Fibroblast of lung (primary cell): ENCODE data around the gene PYM1. TPM values are rescaled to one million over a fixed set of nuclear protein-coding genes. Genes with fewer than 3 reads are reported as not detected.
"Not testable (repeated sequence)": the region's sequence is repeated elsewhere in the genome, so short reads cannot be mapped to it uniquely, and the experiment has no call there.

Experiments used
- DNase-seq, 2 donors: peaks; one replicate each; pipeline versions ENCODE4 v3.0.0 to v3.0.0-alpha.2; 2010; ENCODE audit warnings: low read depth in 2 of 2
- H2AFZ ChIP-seq: 2 replicates; pipeline ENCODE4 v1.5.1; 2012; ENCODE audit warnings: low read length, control low read depth, inconsistent platforms
- H3K27ac ChIP-seq: 2 replicates; pipeline ENCODE4 v1.5.1; 2011; ENCODE audit warnings: low read length, control low read depth; ENCODE audit not compliant: insufficient read depth
- H3K27me3 ChIP-seq: 2 replicates; pipeline ENCODE4 v1.5.1; 2011; ENCODE audit warnings: mild to moderate bottlenecking, low read length; ENCODE audit not compliant: control insufficient read depth, insufficient read depth
- H3K36me3 ChIP-seq: 2 replicates; pipeline ENCODE4 v1.5.1; 2011; ENCODE audit warnings: low read length; ENCODE audit not compliant: control insufficient read depth, insufficient read depth
- H3K4me1 ChIP-seq: 2 replicates; pipeline ENCODE4 v1.5.1; 2011; ENCODE audit warnings: low read length; ENCODE audit not compliant: control insufficient read depth, insufficient read depth; ENCODE audit errors: extremely low read depth
- H3K4me2 ChIP-seq: 2 replicates; pipeline ENCODE4 v1.5.1; 2011; ENCODE audit warnings: low read length, control low read depth; ENCODE audit not compliant: insufficient read depth; ENCODE audit errors: extremely low read depth
- H3K4me3 ChIP-seq, 4 experiments: fragments of 200-600 bp in 1 of 4; sonication (generic) in 1 of 4; replicated peaks in 1 of 4; 2 replicates each; pipeline ENCODE4 v1.5.1; 2011 to 2016; ENCODE audit warnings: low read length in 4 of 4, low read depth in 3 of 4, mild to moderate bottlenecking in 3 of 4, control low read depth in 2 of 4, inconsistent platforms in 1 of 4, mixed read lengths in 1 of 4; ENCODE audit not compliant: insufficient read depth in 1 of 4; ENCODE audit errors: control extremely low read depth in 1 of 4
- H3K79me2 ChIP-seq: 2 replicates; pipeline ENCODE4 v1.5.1; 2012; ENCODE audit warnings: mild to moderate bottlenecking, low read length, inconsistent platforms; ENCODE audit not compliant: control insufficient read depth, insufficient read depth
- H3K9ac ChIP-seq: 2 replicates; pipeline ENCODE4 v1.5.1; 2011; ENCODE audit warnings: mild to moderate bottlenecking, low read length, control low read depth; ENCODE audit not compliant: insufficient read depth
- H3K9me3 ChIP-seq: 2 replicates; pipeline ENCODE4 v1.5.1; 2012; ENCODE audit warnings: low read depth, low read length; ENCODE audit not compliant: control insufficient read depth, insufficient read depth
- H4K20me1 ChIP-seq: 2 replicates; pipeline ENCODE4 v1.5.1; 2011; ENCODE audit warnings: low read length; ENCODE audit not compliant: control insufficient read depth, insufficient read depth; ENCODE audit errors: extremely low read depth
- EZH2 ChIP-seq: IDR thresholded peaks from 2 replicates; pipeline ENCODE4 v1.5.1; 2012; ENCODE audit warnings: low read length, control low read depth, mild to moderate bottlenecking; ENCODE audit errors: missing control alignments
- polyA plus RNA-seq, 2 donors: library from polyadenylated mRNA; depleted of rRNA in 1 of 2; stranded (reverse) in 1 of 2; unstranded in 1 of 2; fragments of >200 nt; gene quantifications; 2 replicates each; pipeline ENCODE4 v1.2.1, GENCODE V29; 2011 to 2012; ENCODE audit warnings: missing spikeins in 1 of 2
- total RNA-seq: library from RNA; depleted of rRNA; stranded (reverse); fragments of >200 nt; gene quantifications from 2 replicates; pipeline ENCODE4 v1.2.1, GENCODE V29; 2014
- TF ChIP-seq, protein P1 (sequence below), 2 donors: IDR thresholded peaks in 1 of 2; conservative IDR thresholded peaks in 1 of 2; 1 replicate in 1 of 2; 2 replicates in 1 of 2; pipeline ENCODE4 v1.5.1; 2011 to 2012; ENCODE audit warnings: low read length in 2 of 2, control low read depth in 1 of 2, inconsistent platforms in 1 of 2, low read depth in 1 of 2, mild to moderate bottlenecking in 1 of 2

Gene PYM1
- total and polyA plus RNA-seq, 2 donors (not counting 1 experiment from before 2014, with no cell fraction given) = 27.8 to 38.6 TPM

DNA sequence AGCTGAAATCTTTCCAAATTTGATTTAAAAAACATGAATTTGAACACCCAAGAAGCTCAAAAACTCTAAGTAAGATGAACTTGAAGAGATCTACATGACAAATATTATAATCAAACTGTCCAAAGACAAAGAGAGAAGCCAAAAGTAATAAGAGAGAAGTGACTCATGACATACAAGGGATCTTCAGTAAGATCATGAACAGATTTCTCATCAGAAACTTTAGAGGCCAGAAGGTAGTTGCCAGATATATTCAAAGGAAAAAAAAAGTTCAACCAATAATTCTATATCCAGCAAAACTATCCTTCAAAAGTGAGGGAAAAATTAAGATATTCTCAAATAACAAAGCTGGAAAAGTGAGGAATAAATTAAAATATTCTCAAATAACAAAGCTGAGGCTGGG, 49.9 kb downstream of the PYM1 start:
- no peak for DNase-seq
- no peaks in the 10 kb centered on the region for H3K27me3 ChIP-seq
- no peaks in the 10 kb centered on the region for H3K79me2 ChIP-seq
- no peak overlapping the region for H3K9ac ChIP-seq
- TF ChIP-seq, protein P1, sequence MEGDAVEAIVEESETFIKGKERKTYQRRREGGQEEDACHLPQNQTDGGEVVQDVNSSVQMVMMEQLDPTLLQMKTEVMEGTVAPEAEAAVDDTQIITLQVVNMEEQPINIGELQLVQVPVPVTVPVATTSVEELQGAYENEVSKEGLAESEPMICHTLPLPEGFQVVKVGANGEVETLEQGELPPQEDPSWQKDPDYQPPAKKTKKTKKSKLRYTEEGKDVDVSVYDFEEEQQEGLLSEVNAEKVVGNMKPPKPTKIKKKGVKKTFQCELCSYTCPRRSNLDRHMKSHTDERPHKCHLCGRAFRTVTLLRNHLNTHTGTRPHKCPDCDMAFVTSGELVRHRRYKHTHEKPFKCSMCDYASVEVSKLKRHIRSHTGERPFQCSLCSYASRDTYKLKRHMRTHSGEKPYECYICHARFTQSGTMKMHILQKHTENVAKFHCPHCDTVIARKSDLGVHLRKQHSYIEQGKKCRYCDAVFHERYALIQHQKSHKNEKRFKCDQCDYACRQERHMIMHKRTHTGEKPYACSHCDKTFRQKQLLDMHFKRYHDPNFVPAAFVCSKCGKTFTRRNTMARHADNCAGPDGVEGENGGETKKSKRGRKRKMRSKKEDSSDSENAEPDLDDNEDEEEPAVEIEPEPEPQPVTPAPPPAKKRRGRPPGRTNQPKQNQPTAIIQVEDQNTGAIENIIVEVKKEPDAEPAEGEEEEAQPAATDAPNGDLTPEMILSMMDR (conservative IDR thresholded peaks at IDR 0.05 in 1 of 2, IDR thresholded peaks at IDR 0.05 in 1 of 2; ENCODE audit: low read depth in 1 of 2, low read length in 2 of 2) = no peak
- TF ChIP-seq EZH2 = no peak
- no peaks in the 10 kb centered on the region for H3K36me3 ChIP-seq
- no peak overlapping the region for H3K4me2 ChIP-seq
- no peaks in the 10 kb centered on the region for H3K9me3 ChIP-seq
- no peak overlapping the region for H2AFZ ChIP-seq
- H3K27ac ChIP-seq = no peak overlapping the region
- H3K4me3 ChIP-seq = no peak overlapping the region
- no peaks in the 10 kb centered on the region for H3K4me1 ChIP-seq
- H4K20me1 ChIP-seq = no peaks in the 10 kb centered on the region

DNA sequence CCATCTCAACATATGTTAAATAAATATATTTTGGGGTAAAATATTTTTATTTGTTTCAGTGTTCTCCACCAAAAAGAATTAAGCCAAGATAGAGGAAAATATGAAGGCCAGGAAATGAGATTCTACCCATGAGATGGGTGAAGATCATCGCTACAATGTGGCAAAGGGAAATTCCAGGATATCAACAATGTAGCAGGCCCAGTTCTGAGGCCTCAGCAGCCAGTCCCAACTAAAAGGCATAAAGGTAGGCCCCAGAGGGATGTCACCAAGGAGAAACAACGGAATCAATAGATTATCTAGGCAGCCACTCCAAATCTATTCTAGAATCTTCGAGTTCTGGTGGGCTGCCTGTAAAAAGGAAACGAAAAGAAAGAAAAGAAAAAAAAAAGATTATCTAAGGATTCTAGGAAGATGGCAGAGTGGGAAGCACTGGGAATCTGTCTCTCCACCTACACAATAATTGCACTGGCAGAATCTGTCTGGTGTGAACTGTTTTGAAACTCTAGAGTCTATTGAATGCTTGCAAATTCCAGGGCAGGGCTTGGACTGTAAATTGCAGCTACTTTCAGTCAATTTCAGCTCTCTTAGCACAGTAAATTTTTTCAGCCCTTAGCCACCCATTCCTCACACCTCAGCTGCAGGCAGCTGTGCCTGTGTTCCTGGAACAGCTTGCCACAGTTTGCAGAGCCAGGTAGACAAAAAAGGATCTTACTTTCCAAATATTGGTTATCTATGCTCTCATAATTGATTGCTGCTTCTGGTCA, 51.8 kb downstream of the PYM1 start:
- Histone ChIP-seq H3K4me3 (no peak overlapping the region), H2AFZ (no peak overlapping the region), H3K36me3 (no peaks in the 10 kb centered on the region), H3K9ac (no peak overlapping the region), H3K79me2 (no peaks in the 10 kb centered on the region), H3K4me2 (no peak overlapping the region), H3K4me1 (no peaks in the 10 kb centered on the region), H3K27ac (no peak overlapping the region), H4K20me1 (no peaks in the 10 kb centered on the region), H3K27me3 (no peaks in the 10 kb centered on the region), H3K9me3 (no peaks in the 10 kb centered on the region)
- TF ChIP-seq, protein P1 (conservative IDR thresholded peaks at IDR 0.05 in 1 of 2, IDR thresholded peaks at IDR 0.05 in 1 of 2; ENCODE audit: low read depth in 1 of 2, low read length in 2 of 2) = no peak
- DNase-seq = peak in 1 of 2 donors; percentile 2

DNA sequence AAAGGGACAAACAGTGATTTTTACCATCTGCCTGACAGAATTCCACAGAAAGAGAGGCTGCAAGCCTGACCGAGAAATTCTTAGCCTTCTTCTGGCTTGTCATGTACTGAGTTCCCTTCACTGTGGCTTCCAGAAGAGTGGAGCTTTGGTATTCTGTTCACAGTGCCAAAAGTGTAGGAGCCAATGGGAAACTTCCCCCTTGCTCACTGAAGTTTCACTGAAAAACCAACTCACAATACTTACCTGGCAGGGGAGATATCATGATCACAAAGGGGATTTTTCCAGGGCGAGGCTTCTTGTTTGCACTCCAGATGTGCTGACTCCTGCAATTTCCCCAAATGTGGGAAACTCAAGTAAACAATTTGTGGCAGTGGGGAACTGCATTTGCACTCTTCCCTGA, 53.3 kb downstream of the PYM1 start:
- H3K79me2 ChIP-seq = no peaks in the 10 kb centered on the region
- H3K36me3 ChIP-seq = no peaks in the 10 kb centered on the region
- TF ChIP-seq, protein P1 (conservative IDR thresholded peaks at IDR 0.05 in 1 of 2, IDR thresholded peaks at IDR 0.05 in 1 of 2; ENCODE audit: low read depth in 1 of 2, low read length in 2 of 2) = no peak
- no peak for TF ChIP-seq EZH2
- no peak overlapping the region for H2AFZ ChIP-seq
- H3K27me3 ChIP-seq = no peaks in the 10 kb centered on the region
- no peaks in the 10 kb centered on the region for H4K20me1 ChIP-seq
- no peak overlapping the region for H3K9ac ChIP-seq
- no peak overlapping the region for H3K27ac ChIP-seq
- H3K4me1 ChIP-seq = no peaks in the 10 kb centered on the region
- H3K4me2 ChIP-seq = no peak overlapping the region
- no peaks in the 10 kb centered on the region for H3K9me3 ChIP-seq
- DNase-seq = peak in 1 of 2 donors; percentile 51
- H3K4me3 ChIP-seq = no peak overlapping the region

DNA sequence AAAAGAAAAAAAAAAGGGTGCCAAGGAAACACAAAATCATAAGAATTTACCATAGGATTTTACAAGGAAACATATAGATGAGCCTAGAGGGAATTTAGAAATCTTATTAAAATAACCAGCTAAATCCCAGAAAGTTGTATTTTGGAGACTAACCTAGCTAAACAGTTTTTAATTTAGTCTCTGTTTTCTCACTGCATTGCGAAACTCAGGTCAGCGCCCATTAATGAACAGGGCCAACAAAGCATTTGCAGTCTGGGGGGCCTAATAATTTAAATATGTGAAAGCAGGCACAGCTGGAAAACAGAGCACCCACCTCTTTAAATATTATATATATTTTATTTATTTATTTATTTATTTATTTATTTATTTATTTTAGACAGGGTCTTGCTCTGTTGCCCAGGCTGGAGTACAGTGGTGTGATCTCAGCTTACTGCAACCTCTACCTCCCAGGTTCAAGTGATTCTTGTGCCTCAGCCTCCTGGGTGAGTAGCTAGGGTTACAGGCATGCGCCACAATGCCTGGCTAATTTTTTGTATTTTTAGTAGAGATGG, 61.2 kb downstream of the PYM1 start:
- not testable (repeated sequence) for DNase-seq

More for the DNA sequence above, 61.2 kb downstream of the PYM1 start:
- not testable (repeated sequence) for H3K9me3 ChIP-seq, H3K27ac ChIP-seq, H3K4me3 ChIP-seq, H4K20me1 ChIP-seq, H3K79me2 ChIP-seq, H2AFZ ChIP-seq, H3K36me3 ChIP-seq, H3K4me1 ChIP-seq, H3K9ac ChIP-seq, H3K4me2 ChIP-seq, H3K27me3 ChIP-seq
